GM19099 (cell line): Measurements from ENCODE around the gene STOML3.

Experiments
- POLR2A ChIP-seq: IDR thresholded peaks from 3 replicates; pipeline ENCODE4 v1.6.1; 2011; ENCODE audit warnings: low read depth; ENCODE audit not compliant: insufficient read length; ENCODE audit errors: extremely low read depth

STOML3 gene

GRCh38 chr13:38990693-38991092, at the start of gene STOML3:
Gene STOML3 (minus strand): TSS chr13:38990831. CDS start chr13:38990721, 110 bp downstream.
- TF ChIP-seq POLR2A = no peak

DNA sequence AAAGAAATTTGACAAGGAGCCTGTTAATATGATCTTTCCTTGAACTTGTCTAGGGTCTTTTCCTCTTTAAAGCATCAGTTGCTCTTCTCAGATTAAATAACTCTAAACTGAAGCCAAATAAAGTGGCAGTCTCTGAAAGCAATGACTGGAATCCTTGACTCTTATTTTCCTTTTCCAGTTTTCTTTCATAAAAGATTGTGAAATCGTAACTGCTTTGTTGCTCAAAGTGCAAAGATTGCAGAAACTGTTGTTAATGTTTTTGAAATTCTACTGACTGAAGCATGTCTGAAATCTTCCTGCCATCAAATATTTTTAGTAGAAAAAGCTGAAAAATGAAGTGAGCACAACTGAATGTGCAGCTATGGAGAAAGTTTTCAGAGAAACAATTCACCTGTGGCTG, 49.6 kb upstream of the STOML3 start:
- no peak for TF ChIP-seq POLR2A

DNA sequence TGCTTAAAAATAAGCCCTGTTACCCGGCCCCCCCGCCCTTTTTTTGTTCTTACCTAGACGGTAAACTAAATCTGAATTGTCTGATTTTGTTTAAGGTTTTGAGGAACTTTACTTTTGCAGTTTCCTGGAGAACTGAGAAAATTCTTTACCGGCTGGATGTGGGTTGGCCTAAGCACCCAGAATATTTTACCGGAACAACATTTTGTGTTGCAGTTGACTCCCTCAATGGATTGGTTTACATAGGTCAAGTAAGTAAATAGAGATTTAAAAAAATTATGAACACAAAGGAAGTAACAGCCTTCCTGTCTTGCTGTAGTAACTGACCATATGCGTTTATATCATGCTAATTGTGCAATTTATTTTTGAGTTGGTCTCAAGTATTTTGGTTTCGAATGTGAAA, 48.4 kb upstream of the STOML3 start:
- no peak for TF ChIP-seq POLR2A

GRCh38 chr13:39038569-39039030, 48.0 kb upstream of the STOML3 start:
- peak; percentile 52 for TF ChIP-seq POLR2A

DNA sequence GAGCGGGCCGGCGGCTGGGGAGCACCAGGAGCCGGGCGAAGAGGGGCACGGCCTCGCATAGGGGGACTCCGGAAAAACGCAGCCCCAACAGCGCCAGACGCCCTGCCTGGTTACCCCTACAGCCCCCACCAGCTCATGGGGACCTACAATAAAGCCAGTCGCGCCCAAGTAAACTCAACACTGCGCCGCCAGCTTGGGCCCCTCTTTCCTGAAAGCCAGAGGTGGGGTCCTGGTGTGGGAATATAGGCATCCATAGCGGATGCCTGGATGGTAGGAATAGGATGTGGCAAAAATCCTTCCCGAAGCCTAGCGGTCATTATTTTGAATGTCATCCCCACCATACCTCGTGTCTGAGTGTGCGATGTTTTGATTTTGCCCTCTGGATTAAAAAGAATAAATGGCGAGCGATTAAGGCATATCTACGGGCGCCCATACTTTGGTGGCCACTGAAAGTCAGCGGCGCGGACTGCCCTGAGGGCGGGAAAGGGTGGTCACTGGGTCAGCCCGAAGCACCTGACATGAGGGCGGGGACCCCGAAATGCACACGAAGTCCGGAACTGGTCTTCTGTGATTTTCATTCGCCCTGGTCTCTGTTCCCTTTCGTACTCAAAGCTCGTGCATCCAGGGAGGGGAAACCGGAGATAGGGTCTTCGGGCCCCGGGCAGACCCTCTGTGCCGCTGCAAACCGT, 47.4 kb upstream of the STOML3 start, which contains the start of the genes NHLRC3 and PROSER1:
NHLRC3 (plus strand) TSS at position 577 of the 689 bp plus-strand sequence. CDS start 184 bp downstream, outside the sequence.
PROSER1 (minus strand) TSS at position 210 of the 689 bp plus-strand sequence. CDS start 847 bp downstream, outside the sequence.
- peak; percentile 67 for TF ChIP-seq POLR2A

DNA sequence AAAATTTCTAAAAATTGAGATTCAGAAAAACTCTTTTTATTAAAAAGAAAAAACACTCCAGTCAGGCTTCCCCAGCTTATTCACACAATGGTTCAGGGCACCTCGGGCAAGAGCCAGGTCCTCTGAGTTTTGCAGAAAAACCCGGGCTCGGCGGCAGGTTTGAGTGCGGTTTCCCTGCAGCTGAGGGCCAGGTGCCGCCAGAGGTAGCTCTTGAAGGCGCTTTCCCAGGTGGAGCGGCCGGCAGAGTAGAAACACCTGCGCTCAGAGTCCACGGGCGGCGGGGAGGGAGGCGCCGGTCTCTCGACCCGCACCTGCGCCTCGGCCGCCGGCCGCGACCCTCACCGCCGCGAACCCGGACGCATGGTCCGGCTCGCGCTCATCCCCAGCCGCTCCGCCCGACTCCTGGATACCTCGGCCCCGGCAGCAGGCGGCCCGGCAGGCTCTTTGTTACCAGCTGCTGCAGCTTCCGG, 46.8 kb upstream of the STOML3 start:
- TF ChIP-seq POLR2A = no peak

DNA sequence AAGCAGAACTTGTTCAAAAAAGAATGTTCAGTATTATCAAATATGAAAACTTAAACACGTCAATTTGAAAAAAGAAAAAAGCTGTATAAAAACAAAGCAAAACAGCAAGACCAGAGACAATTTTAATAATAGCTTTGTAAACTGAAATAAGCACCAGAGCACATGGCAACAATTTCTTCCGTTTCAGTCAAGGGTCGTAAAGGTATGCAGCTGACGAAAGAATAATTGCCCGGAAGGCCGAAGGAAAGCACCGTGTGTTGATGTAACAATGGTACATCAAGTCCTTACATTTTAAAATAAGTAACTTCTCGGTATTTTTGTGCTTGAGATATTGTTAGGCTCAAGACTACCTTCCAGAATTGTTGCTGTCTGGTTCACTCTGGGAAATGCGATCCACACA, 45.6 kb upstream of the STOML3 start:
- TF ChIP-seq POLR2A = no peak

GRCh38 chr13:39035799-39036198, 45.2 kb upstream of the STOML3 start:
- no peak for TF ChIP-seq POLR2A

- no peak for TF ChIP-seq POLR2A
Observed at GRCh38 chr13:39035204-39035603, 44.6 kb upstream of the STOML3 start.

DNA sequence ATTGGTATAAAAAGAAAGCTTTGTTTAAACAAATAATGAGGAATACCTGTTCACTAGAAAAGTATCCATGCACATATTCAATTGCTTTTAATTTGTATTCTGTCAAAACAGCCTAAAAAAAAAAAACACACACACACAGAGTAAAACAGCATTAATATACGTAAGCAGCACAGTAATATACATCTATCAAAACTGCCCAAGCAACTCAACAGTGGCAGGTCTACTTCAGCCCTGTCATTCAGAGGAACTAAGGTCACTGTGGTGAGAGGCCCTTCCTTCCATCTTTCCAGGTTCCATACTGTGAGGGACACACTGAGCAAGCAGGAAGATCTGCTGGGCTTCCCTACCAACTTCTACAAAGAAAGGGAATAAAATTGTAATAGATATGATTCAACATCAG, 43.5 kb upstream of the STOML3 start:
- TF ChIP-seq POLR2A = no peak

- no peak for TF ChIP-seq POLR2A
Observed at GRCh38 chr13:39032150-39032549, 41.5 kb upstream of the STOML3 start.

DNA sequence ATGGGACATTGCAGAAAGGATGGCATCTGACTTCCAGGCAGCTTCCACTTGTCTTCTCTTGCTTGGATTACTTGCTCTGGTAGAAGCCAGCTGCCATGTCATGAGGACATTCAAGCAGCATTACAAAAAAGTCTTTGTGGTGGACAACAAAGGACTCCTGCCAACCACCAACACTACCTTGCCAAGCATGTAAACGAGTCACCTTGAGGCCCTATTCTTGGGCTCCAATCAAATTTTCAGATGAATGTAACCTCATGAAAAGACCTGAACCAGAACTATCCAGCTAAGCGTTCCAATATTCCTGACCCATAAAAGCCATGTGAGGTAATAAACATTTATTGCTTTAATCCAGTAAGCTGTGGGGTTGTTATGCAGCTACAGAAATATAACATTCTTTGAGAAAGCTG, 34.8 kb upstream of the STOML3 start:
- TF ChIP-seq POLR2A = no peak

- TF ChIP-seq POLR2A = no peak
Observed at GRCh38 chr13:39023761-39024160, 33.1 kb upstream of the STOML3 start.

GRCh38 chr13:39023316-39023715, 32.7 kb upstream of the STOML3 start:
- no peak for TF ChIP-seq POLR2A

- TF ChIP-seq POLR2A = no peak
Observed at GRCh38 chr13:39020853-39021462, 30.3 kb upstream of the STOML3 start.

DNA sequence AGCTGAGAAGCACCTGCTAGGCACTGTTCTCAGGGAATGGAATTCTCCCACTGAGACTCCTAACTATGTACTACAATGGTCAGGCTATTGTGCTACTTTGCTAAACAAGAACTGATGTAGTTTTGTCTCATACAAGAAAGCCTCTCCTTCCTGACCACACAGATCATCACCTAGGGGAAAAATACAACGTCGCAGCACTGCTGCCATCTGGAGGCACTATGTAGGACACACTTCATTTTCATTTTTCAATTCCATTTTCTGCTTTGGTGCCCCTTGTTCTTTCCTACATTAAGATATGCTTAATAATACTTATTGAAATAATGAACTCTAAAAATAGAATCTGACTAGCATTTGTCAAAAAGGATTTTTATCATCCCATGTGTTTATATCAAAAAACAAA, 26.2 kb upstream of the STOML3 start:
- TF ChIP-seq POLR2A = no peak

- TF ChIP-seq POLR2A = no peak
Observed at GRCh38 chr13:39016087-39016486, 25.5 kb upstream of the STOML3 start.

DNA sequence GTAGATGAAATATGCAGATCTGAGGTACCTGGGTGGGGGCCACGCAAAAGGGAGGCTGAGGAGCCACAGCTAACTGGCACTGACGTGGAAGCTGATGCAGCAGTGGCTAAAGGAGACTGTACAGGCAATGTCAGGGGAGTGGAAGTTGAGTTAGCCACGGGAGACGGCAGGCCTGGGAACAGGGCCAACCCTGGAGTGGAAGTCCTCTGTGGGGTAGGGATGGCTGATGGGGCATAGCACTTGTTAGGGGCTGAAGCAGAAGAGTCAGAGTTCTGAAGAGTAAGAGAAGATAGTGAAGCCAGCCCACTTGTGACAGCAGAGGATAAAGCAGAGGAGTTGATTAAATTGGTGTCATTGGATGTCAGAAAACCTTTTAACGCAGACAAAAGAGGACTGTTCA, 22.8 kb upstream of the STOML3 start:
- TF ChIP-seq POLR2A = no peak
